PC-3 (cell line): ENCODE measurements around the gene PACRGL. TPM values are rescaled to one million over a fixed set of nuclear protein-coding genes. Genes with fewer than 3 reads are reported as not detected.
"Not testable (repeated sequence)": the region's sequence is repeated elsewhere in the genome, so short reads cannot be mapped to it uniquely, and the experiment has no call there.

Source experiments
- ATAC-seq: fragments of 200-7000 bp; cut with Tn5 transposase; 2 replicates; pipeline ENCODE4 v1.9.1; 2020; ENCODE audit warnings: mild to moderate bottlenecking, moderate library complexity
- BruUV-seq: library from RNA; stranded (reverse); fragments of 400-500 nt; replicated peaks from 2 replicates; lab custom pipeline; 2021; lab: Mats Ljungman, UMichigan
- CTCF ChIA-PET: fragments of 300-600 bp; sonication (Branson Sonifier 250); formaldehyde crosslinking; loops from one replicate; lab custom pipeline; 2022; ENCODE audit warnings: antibody characterized with exemption; lab: Charles Lee
- POLR2A ChIA-PET: fragments of 300-600 bp; sonication (Branson Sonifier 250); formaldehyde crosslinking; loops from one replicate; lab custom pipeline; 2022; ENCODE audit warnings: antibody characterized with exemption; ENCODE audit not compliant: unreplicated experiment; lab: Charles Lee
- DNase-seq: peaks from one replicate; pipeline ENCODE4 v3.0.0-alpha.2; 2015
- H2AFZ ChIP-seq: fragments of 300-600 bp; sonication (generic); 2 replicates; pipeline ENCODE4 v1.6.0; 2016; ENCODE audit warnings: antibody characterized with exemption, low read length
- H3F3A ChIP-seq: fragments of 300-600 bp; sonication (generic); one replicate; pipeline ENCODE4 v1.6.0; 2017; ENCODE audit warnings: antibody characterized with exemption, low read length, control low read depth, mild to moderate bottlenecking; ENCODE audit not compliant: unreplicated experiment
- H3K27ac ChIP-seq: fragments of 300-600 bp; sonication (generic); 2 replicates; pipeline ENCODE4 v1.5.1; 2016; ENCODE audit warnings: mild to moderate bottlenecking, low read length
- H3K27me3 ChIP-seq: fragments of 300-600 bp; sonication (generic); 2 replicates; pipeline ENCODE4 v1.6.1; 2016; ENCODE audit warnings: low read length, mixed read lengths
- H3K36me3 ChIP-seq: fragments of 300-600 bp; sonication (generic); 2 replicates; pipeline ENCODE4 v1.6.1; 2016; ENCODE audit warnings: low read depth, mixed run types, low read length, mixed read lengths
- H3K4me1 ChIP-seq: fragments of 300-600 bp; sonication (generic); 2 replicates; pipeline ENCODE4 v1.5.1; 2016; ENCODE audit warnings: low read length; ENCODE audit not compliant: insufficient read depth
- H3K4me2 ChIP-seq: fragments of 300-600 bp; sonication (generic); 2 replicates; pipeline ENCODE4 v1.6.0; 2016; ENCODE audit warnings: low read length
- H3K4me3 ChIP-seq: fragments of 300-600 bp; sonication (generic); 2 replicates; pipeline ENCODE4 v1.5.1; 2016; ENCODE audit warnings: mild to moderate bottlenecking, low read length, mixed read lengths
- H3K79me2 ChIP-seq: fragments of 300-600 bp; sonication (generic); 2 replicates; pipeline ENCODE4 v1.6.1; 2017; ENCODE audit warnings: low read length, mixed read lengths
- H3K9ac ChIP-seq: fragments of 300-600 bp; sonication (generic); 2 replicates; pipeline ENCODE4 v1.6.0; 2016; ENCODE audit warnings: mild to moderate bottlenecking, low read length
- H3K9me2 ChIP-seq: fragments of 300-600 bp; sonication (generic); replicated peaks from 2 replicates; pipeline ENCODE4 v1.6.1; 2016; ENCODE audit warnings: mixed run types, low read length, mixed read lengths
- H3K9me3 ChIP-seq: fragments of 300-600 bp; sonication (generic); 2 replicates; pipeline ENCODE4 v1.6.1; 2016; ENCODE audit warnings: low read length, mixed read lengths
- H4K20me1 ChIP-seq: fragments of 300-600 bp; sonication (generic); 2 replicates; pipeline ENCODE4 v1.6.1; 2016; ENCODE audit warnings: low read length, mixed read lengths
- EZH2 ChIP-seq: fragments of 300-600 bp; sonication (generic); IDR thresholded peaks from one replicate; pipeline ENCODE4 v1.6.1; 2017; ENCODE audit warnings: antibody characterized with exemption, mild to moderate bottlenecking, low read length; ENCODE audit not compliant: unreplicated experiment
- EZH2phosphoT487 ChIP-seq: fragments of 300-600 bp; sonication (generic); IDR thresholded peaks from 2 replicates; pipeline ENCODE4 v1.6.1; 2018; ENCODE audit warnings: mild to moderate bottlenecking, antibody characterized with exemption, low read length, borderline replicate concordance
- intact Hi-C: fragments of 100-400 bp; cut with micrococcal nuclease; formaldehyde crosslinking; loops from 2 replicates; pipeline ENCODE4 v1.9.0; 2023
- total RNA-seq: library from RNA; depleted of rRNA; stranded (reverse); fragments of >200 nt; gene quantifications from 2 replicates; pipeline ENCODE4 v1.2.3, GENCODE V29; 2014
- TF ChIP-seq, protein P1 (sequence below): fragments of 300-600 bp; sonication (generic); conservative IDR thresholded peaks from 2 replicates; pipeline ENCODE4 v1.5.1; 2017; ENCODE audit warnings: antibody characterized with exemption, low read depth, mild to moderate bottlenecking, low read length

The PACRGL gene
- total RNA-seq, 1 experiment from 2014 or later: 25.9 TPM

GRCh38 chr4:20773144-20773997 is 73.1 kb downstream of the PACRGL start:
- peak overlapping the region; percentile 42; the same call in 1 of the 2 replicates for H3K4me2 ChIP-seq
- ATAC-seq: peak; percentile 79
- ChIA-PET CTCF (interaction anchor here (0.6 to 0.7 kb wide), 2 partner anchors 10 to 482 kb away, joined by 3 read pairs; no protein-coding TSS in a partner anchor), POLR2A (interaction anchor here (0.7 kb wide), 1 partner anchor 10 kb away, joined by 11 read pairs; no protein-coding TSS in a partner anchor)
- no peak overlapping the region for H3K9ac ChIP-seq
- intact Hi-C loops: loop anchor here (1.0 kb wide), 2 partner anchors 362 to 696 kb away; no protein-coding TSS in a partner anchor
- H3K36me3 ChIP-seq: no peaks in the 10 kb centered on the region
- BruUV-seq: no TSS peak
- no peak overlapping the region for H3K4me3 ChIP-seq
- no peaks in the 10 kb centered on the region for H4K20me1 ChIP-seq
- H3K4me1 ChIP-seq: no peaks in the 10 kb centered on the region
- no peaks in the 10 kb centered on the region for H3K79me2 ChIP-seq
- peaks cover 11% of the 10 kb centered on the region for H3K27me3 ChIP-seq
- no peak for TF ChIP-seq EZH2
- no peak for TF ChIP-seq EZH2phosphoT487
- TF ChIP-seq, protein P1, sequence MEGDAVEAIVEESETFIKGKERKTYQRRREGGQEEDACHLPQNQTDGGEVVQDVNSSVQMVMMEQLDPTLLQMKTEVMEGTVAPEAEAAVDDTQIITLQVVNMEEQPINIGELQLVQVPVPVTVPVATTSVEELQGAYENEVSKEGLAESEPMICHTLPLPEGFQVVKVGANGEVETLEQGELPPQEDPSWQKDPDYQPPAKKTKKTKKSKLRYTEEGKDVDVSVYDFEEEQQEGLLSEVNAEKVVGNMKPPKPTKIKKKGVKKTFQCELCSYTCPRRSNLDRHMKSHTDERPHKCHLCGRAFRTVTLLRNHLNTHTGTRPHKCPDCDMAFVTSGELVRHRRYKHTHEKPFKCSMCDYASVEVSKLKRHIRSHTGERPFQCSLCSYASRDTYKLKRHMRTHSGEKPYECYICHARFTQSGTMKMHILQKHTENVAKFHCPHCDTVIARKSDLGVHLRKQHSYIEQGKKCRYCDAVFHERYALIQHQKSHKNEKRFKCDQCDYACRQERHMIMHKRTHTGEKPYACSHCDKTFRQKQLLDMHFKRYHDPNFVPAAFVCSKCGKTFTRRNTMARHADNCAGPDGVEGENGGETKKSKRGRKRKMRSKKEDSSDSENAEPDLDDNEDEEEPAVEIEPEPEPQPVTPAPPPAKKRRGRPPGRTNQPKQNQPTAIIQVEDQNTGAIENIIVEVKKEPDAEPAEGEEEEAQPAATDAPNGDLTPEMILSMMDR: peak; percentile 73
- no peak overlapping the region for H3K27ac ChIP-seq
- DNase-seq: peak; percentile 72
- H3F3A ChIP-seq: no peaks in the 10 kb centered on the region
- peak overlapping the region; percentile 69 for H2AFZ ChIP-seq
- H3K9me3 ChIP-seq: no peaks in the 10 kb centered on the region
- H3K9me2 ChIP-seq: no peaks in the 10 kb centered on the region

- H3K79me2 ChIP-seq: no peaks in the 10 kb centered on the region
- no peak for DNase-seq
- BruUV-seq: no TSS peak
- TF ChIP-seq, protein P1: no peak
- TF ChIP-seq EZH2 (no peak), EZH2phosphoT487 (no peak)
- no peak overlapping the region for H2AFZ ChIP-seq
- H3K4me3 ChIP-seq: no peak overlapping the region
- no peaks in the 10 kb centered on the region for H3K9me3 ChIP-seq
- ChIA-PET POLR2A (no interaction called here), CTCF (no interaction called here)
- no peaks in the 10 kb centered on the region for H4K20me1 ChIP-seq
- no peak overlapping the region for H3K27ac ChIP-seq
- H3K4me2 ChIP-seq: no peak overlapping the region
- intact Hi-C loops: no loop called here
- ATAC-seq: no peak
- no peak overlapping the region for H3K9ac ChIP-seq
- no peaks in the 10 kb centered on the region for H3K36me3 ChIP-seq
- H3K27me3 ChIP-seq: 0 out of 2 replicates have a peak, but pooled peaks cover 3% of the 10 kb centered on the region
- no peaks in the 10 kb centered on the region for H3F3A ChIP-seq
- no peaks in the 10 kb centered on the region for H3K9me2 ChIP-seq
- no peaks in the 10 kb centered on the region for H3K4me1 ChIP-seq
Observed at GRCh38 chr4:20778896-20779295, 78.6 kb downstream of the PACRGL start.

GRCh38 chr4:20783134-20783533 is 82.9 kb downstream of the PACRGL start:
- H3K9me3 ChIP-seq, H2AFZ ChIP-seq, H3F3A ChIP-seq, H3K27ac ChIP-seq, H4K20me1 ChIP-seq, BruUV-seq, H3K4me1 ChIP-seq, H3K27me3 ChIP-seq, H3K4me2 ChIP-seq, H3K36me3 ChIP-seq, H3K4me3 ChIP-seq, CTCF ChIA-PET, H3K9me2 ChIP-seq, intact Hi-C loops, H3K9ac ChIP-seq, H3K79me2 ChIP-seq, POLR2A ChIA-PET, DNase-seq, ATAC-seq: not testable (repeated sequence)
